Stimulated activated naive CD8-positive, alpha-beta T cell treated with anti-CD3 and anti-CD28 coated beads, Interleukin-15, Interleukin-2, amounts not matched to agents 100 U/mL and 50 U/mL, for 24 hours (primary cell): ENCODE data around the gene GARS1.

Experiments
- ATAC-seq: fragments of 150-1000 bp; cut with Tn5 transposase; one replicate; pipeline ENCODE4 v1.10.0; 2021
- DNase-seq: peaks from one replicate; pipeline ENCODE4 v3.0.0; 2021

GARS1 gene

GRCh38 chr7:30656006-30656957, 61.6 kb downstream of the GARS1 start:
- DNase-seq: no peak
- ATAC-seq: no peak

- no peak for DNase-seq
- ATAC-seq: no peak
Measured at GRCh38 chr7:30657131-30657530, 62.5 kb downstream of the GARS1 start.

- no peak for DNase-seq
- no peak for ATAC-seq
Measured at GRCh38 chr7:30658479-30659074, 63.9 kb downstream of the GARS1 start.

GRCh38 chr7:30659312-30659711, 64.6 kb downstream of the GARS1 start:
- ATAC-seq (no peak), DNase-seq (no peak)

- DNase-seq (no peak), ATAC-seq (no peak)
Measured at GRCh38 chr7:30660331-30661255, 65.9 kb downstream of the GARS1 start.

- DNase-seq (no peak), ATAC-seq (no peak)
Measured at GRCh38 chr7:30661926-30662325, 67.2 kb downstream of the GARS1 start.

- no peak for ATAC-seq
- DNase-seq: no peak
Measured at GRCh38 chr7:30662431-30662939, 67.8 kb downstream of the GARS1 start.

GRCh38 chr7:30663414-30663813, 68.7 kb downstream of the GARS1 start:
- DNase-seq (no peak), ATAC-seq (no peak)

GRCh38 chr7:30664184-30664885, 69.7 kb downstream of the GARS1 start:
- ATAC-seq (no peak), DNase-seq (no peak)

- ATAC-seq (no peak), DNase-seq (no peak)
Measured at GRCh38 chr7:30665043-30665442, 70.4 kb downstream of the GARS1 start.

- ATAC-seq (no peak), DNase-seq (no peak)
Measured at GRCh38 chr7:30665449-30665848, 70.8 kb downstream of the GARS1 start.

- ATAC-seq (no peak), DNase-seq (no peak)
Measured at GRCh38 chr7:30667172-30667571, 72.5 kb downstream of the GARS1 start.

GRCh38 chr7:30668102-30668501, 73.4 kb downstream of the GARS1 start:
- ATAC-seq (no peak), DNase-seq (no peak)

- DNase-seq (peak; percentile 19), ATAC-seq (no peak)
Measured at GRCh38 chr7:30671793-30672465, 77.3 kb downstream of the GARS1 start.

GRCh38 chr7:30674420-30674819, 79.7 kb downstream of the GARS1 start:
- no peak for DNase-seq
- ATAC-seq: no peak

GRCh38 chr7:30674876-30675275, 80.2 kb downstream of the GARS1 start:
- no peak for DNase-seq
- no peak for ATAC-seq

GRCh38 chr7:30678805-30679204, 84.1 kb downstream of the GARS1 start:
- DNase-seq: no peak
- no peak for ATAC-seq

- no peak for ATAC-seq
Measured at GRCh38 chr7:30679664-30680063, 85.0 kb downstream of the GARS1 start.

GRCh38 chr7:30681331-30681797, 86.7 kb downstream of the GARS1 start:
- DNase-seq: no peak

More at GRCh38 chr7:30679664-30680063, 85.0 kb downstream of the GARS1 start:
- DNase-seq: no peak

GRCh38 chr7:30681815-30682211, 87.1 kb downstream of the GARS1 start:
- DNase-seq: peak; percentile 10
- ATAC-seq: no peak

More at GRCh38 chr7:30681331-30681797, 86.7 kb downstream of the GARS1 start:
- ATAC-seq: no peak
